GDM1 (cell line): ENCODE measurements around the gene GNG12.

ENCODE experiments used
- DNase-seq: peaks from one replicate; lab custom pipeline; 2025; lab: John Stamatoyannopoulos, UW

The GNG12 gene

DNA sequence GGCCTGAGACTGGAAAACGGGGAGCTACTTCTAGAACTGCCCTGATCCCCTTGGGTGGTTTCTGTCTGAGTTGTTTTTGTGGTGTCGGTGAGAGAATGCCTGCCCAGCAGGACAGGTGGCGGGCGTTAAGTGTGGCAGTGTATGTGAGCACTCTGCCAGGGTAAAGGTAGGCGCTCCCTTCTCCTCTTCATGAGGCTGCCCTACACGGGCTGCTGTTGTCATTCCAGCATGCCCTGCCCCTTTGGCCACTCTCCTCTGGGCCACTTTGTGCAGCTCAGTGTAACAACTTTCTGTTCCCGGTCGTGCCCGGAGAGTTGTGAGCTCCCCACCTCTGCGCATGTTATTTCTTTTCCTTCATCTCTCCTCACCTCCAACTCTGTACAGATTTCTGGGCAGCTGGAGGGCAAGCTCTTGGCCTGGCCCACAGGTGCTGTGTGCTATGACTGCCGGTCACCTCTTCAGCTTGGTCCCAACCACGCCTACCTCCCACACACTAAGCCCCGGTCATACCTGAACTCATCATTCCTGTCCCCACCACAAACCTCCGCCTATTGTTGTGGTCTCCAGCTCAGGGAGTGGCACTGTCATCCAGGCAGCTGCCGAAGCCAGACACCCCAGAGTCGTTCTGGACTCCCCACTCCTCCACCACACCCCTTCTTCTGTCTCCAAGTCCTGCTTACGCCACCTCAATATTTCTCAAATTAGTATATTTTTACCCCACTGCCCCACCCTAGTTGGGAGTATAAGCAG, 79.3 kb downstream of the GNG12 start:
- DNase-seq, result no peak

DNA sequence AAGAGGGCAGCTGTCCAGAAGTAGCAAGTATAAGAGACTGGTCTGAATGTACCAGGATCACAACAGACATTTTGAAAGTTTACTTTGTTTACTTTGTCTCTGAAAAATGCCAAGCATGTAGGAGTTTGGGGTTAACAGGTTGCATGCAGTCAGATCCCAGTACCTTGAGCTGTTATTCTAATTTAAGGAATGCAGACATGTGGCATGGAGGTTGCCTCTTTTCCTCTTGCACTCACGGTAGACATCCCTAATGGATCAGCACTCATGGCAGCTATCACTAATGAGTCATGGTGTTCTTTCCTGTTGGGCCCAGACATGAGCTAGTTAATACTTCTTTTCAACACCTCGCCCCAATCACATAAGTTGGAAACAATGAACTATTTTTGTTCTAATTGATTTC, 81.0 kb downstream of the GNG12 start:
- no peak for DNase-seq

DNA sequence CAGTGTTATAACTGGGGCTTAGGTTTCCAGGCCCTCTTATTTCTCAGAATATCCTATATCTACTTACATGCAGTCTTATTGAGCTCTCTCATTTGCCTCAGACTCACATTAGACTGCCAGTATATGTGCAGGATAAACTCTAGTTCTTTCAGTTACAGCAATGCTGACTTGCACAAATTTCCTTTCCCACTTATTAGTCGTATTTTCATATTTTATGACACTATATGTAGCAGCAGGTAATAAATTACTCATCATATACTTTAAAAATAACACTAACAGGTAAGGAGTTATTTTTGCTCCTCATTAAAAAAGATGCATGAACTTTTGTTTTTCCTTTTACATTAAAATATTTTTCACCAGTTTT, 82.6 kb downstream of the GNG12 start:
- DNase-seq, result no peak

DNA sequence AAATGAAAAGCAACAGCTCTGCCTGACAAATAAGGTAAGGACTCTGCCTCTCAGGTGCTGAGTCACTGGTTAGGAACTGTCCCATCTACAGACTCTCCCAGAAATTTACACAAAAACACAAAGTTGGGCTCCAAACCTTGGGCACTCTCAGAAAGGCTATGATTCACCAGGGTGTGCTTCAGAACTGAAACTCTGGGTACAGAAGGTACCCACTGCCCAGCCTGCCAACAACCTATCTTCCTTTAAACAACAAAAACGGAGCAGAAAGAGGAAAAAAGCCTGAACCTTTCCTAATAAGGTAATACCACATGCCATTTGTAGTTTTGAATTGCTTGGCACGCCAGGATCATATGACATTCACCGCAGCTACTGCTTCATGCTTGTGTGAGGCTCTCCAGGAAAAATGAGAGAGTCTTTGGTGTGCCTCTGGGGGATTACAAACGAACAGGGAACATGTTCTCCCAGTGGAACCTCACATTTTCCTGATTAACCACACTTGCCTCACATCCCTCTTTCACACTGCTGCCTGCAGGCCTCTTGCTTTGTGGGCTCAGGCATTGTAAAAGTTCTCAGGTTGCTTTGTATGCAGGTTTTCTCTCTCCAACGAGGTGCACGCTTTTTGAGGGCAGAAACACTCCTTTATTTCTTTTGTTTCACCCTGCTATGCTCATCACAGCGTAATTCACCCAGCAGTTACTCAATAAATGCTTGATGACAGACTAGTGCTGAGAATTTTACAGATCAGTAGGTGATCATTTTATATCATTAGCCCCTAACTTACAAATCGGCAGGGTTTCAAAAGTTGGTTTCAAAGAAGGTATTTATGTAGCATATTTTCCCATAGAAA, 83.2 kb downstream of the GNG12 start:
- DNase-seq, result peak; percentile 29

DNA sequence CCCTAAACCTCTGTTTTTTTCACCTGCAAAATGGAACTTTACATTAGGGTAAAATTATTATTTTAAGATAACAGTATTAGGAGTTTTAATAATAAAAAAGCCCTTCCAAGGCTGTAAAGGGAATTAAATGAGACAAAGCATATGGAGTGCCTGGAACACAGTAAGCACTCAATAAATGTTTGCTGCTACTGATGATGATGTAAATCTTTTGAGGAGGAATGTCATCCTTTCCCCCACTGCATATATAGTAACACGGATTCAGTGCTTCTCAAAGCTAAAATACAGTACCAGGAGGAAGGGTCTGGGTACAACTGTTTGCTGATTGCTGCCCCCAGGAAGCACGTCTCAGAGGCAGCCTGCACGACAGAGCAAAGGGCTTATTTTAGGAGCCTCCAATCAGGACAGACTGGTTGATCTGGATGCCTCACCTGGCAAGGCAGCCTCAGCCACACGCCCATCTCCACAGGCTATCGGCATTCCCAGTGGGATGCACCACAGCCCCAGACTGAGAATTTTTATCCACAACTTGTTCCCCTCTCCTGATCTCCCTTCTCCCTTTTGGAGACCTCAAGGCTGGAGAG, 83.9 kb downstream of the GNG12 start:
- no peak for DNase-seq

DNA sequence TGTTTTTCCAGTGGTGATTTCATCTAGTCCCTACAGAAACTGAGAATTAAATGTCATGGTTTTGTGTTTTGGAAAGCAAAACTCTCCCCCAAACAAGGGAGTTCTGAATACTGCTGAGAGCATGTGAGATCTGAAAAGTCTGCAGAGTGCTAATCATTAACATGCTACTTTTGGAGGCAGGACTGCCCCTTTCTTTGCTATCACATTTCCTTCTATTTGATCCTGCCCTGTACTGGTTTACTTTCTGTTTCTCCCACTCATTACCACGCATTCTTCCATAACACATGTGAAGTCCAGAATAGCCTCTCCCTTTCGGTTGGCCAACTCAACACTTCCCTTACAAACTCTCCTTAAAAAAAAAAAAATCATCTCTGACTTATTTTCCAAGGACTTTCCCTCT, 84.6 kb downstream of the GNG12 start:
- DNase-seq, result no peak

DNA sequence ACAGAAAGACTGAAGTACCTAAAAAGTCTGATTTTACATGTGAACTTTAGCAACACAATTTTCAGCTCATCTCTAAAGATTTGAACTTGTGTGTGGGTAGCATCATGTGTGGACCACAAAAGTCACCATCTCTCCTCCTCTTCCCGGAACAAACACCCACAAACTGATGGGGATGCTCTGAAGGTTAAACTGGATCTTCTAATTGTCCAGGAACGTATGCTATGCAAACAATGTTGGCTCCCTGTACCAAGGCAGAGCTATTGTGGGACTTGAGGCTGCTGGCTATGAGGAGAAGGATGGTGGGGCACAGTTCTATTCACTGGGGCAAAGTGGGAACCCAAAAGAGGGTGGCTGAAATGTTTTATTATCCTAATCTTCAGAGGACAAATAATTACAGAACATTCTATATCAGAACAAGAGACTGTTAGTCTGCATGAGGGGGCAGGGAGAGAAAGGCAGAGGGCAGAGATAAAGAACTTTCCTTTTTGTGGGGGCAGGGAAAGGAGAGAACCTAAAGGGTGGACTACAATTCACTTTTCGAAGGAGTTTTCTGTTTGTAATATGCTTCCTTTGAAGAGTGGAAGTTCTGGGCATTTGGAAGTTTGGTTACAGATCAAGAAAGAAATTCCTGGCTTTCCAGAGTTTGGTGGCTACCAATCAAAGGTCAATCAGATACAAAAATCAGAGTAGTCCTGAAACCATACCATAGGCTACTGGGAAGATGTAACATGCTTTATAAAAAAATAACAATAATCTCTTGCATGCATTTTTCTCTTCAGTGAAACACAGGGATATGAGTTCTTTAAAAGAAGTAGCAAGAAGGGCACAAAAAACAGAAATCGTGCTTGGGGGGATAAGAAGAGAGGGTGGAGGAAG, 85.4 kb downstream of the GNG12 start:
- no peak for DNase-seq

DNA sequence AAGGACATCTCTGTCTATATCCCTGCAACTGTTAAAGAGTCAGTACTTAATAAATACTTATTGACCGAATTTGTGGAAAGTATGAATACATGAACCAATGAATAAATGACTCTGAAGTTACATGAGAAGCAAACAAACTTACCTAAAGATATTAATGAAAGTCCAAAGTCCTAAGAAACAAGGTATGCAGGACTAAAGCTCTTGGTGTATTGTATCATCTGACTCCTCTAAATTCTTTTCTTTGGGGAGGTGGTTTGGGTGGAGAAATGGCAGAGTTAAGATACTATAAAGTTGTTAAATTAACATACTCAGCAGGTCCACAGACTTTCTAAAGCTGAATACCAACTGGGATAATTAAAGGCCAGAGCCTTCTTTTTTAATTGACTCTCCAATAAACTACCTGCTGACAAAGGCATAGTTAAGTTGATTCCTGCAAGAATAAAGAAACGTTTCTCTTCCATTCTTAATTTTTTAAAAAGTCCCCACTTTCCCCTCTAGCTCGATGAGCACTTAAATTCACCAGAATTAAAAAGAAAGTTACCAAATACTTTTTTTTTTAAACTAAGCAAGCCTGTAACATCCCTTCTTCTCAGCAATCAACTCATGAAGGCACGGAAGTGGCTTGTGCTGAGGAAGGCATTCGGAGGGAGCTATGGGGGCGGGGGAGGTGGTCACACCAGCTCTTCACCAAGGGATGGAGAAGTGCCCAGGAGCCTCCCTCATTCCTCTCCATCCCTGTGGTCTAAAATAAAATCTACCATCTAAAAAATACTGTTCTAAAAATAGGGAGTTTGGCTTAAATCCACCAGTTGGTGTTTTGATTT, 87.2 kb downstream of the GNG12 start:
- peak; percentile 47 for DNase-seq

DNA sequence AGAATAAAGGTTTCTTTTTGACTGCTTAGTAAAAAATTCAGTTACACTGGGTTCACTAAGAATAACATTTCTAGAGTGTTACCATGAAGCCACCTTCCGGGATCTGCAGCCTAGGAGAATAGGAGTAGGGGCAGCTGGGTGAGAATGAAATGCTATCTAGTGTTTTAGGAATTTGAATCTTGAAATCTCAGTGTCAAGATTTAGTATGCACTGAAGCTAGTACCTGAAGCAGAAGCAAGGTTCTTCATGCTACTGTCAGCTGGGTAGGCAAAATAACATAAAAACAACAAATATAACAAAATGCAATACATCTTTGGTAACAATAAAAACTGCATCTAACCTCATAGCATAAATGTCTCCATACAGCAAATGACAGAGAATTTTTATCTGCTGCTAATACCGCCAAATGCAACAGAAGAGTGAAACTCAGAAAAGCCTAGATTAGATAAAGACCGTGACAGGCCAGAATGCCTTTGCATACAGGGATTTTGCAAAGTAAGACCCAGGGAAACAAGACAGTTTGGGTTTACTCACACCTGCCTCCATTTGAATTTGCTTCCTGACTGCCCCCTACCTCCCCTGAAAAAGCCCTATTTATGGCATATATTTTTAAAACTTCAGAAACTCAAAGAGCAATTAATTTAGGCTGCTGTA, 90.1 kb downstream of the GNG12 start:
- no peak for DNase-seq

DNA sequence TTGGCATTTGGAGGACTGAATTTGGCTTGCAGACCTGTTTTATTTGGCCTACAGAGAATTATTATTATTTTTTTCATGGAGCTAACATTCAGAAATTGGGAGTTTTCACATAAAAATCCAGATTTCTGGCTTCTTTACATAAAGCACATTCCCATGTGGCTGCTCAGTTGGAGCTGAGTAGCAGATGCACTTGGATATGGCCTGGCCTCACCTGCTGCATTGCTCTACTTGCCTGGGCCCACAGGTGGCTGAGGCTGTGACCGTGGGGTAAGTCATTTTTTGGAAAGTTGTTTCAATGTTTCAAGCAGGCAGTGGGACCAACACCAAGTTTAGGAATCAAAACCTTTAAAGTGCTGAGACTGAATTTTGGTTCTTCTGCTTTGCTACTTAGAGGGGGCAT, 91.5 kb downstream of the GNG12 start:
- no peak for DNase-seq

DNA sequence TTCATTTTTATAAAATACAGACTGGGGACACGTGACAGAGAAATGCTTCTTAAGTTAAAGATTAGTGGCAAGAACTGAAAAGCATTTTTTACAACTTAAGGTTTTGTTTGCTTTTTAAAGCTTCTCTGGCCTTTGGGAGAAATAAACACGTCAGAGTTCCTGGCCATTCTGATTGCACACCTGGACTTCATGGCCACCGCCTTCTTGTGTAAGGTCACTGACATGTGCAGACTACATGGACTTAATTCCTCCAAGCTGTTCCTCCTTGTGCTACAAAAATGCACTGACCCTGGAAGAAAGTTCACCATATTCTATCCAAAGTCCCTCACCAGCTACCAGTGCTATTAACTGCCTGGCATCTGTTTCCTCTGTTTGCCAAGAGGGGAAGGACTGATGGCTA, 92.1 kb downstream of the GNG12 start:
- peak; percentile 35 for DNase-seq

DNA sequence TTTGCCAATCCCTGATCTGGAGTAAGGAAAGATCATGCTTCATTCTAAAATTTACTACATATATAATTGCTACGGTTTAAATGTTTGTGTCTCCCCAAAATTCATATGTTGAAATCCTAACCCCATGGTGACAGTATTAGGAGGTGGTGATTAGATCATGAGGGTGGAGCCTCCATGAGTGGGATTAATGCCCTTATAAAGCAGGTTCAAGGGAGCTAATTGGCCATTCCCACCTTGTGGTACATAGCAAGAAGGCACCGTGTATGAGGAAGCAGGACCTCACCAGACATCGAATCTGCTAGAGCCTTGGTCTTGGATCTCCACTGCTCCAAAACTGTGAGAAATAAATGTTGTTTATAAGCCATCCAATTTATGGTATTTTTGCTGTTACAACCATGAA, 92.7 kb downstream of the GNG12 start:
- no peak for DNase-seq

DNA sequence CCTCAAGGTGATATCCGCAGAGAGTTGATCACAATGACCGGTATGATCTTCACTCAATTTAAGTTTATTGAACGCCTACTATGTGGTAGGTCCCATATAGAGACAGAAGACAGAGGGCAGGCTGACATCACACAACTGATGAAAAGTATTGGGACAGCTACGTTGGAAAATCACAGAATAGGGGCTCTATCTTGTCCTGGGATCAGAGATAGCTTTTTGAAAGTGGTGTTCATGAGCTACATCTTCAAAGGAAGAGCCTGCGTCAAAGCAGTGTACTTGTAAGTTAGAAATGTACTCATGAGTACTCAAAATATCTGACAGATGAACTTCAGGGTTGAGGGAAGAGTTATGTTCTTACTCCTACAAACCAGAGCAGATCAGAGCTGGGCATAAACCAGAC, 93.9 kb downstream of the GNG12 start:
- DNase-seq, result no peak

DNA sequence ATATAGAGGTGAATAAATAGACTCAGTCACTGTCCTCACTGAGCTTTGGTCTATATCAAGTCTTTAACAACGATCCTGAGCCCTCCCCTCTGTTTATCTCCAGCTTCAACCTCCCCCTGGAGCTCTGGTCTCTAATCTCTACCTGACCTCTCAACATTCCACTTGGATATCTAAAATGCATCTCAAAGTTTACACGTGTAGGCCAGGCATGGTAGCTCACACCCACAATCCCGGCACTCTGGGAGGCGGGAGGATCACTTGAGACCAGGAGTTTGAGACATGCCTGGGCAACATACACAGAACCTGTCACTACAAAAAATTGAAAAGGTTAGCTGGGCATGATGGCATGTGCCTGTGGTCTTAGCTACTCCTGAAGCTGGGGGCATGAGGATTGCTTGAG, 94.9 kb downstream of the GNG12 start:
- no peak for DNase-seq

DNA sequence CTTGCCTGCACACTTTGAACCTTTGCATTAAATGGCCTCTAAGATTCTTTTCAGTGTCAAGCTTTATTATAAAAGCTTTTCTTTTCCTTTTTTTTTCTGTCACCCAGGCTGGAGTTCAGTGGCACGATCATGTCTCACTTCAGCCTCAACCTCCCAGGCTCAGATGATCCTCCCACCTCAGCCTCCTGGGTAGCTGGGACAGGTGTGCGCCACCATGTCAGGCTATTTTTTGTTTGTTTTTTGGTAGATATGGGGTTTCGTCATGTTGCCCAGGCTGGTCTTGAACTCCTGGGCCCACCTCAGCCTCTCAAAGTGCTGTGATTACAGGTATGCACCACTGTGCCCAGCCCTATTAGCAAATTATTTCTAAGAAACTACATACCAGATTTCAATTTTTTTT, 95.4 kb downstream of the GNG12 start:
- DNase-seq, result no peak

DNA sequence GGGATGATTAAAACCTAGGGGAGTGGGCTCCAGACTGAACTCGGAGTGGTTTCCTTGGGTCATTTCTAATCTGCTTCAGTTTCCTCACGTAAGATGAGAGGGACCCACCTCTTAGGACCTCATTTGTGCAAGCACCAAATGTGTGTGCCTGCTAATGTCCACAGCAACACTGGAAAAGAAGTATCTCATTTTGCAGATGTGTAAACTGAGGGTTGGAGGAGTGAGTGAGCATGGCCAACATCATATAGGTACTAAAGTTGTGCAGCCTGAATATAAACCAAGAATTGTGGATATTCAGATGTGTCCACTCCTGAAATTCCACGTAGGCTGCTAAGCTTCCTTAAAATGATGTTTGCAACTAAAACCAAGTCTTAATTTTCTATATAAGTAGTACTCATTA, 96.5 kb downstream of the GNG12 start:
- no peak for DNase-seq

DNA sequence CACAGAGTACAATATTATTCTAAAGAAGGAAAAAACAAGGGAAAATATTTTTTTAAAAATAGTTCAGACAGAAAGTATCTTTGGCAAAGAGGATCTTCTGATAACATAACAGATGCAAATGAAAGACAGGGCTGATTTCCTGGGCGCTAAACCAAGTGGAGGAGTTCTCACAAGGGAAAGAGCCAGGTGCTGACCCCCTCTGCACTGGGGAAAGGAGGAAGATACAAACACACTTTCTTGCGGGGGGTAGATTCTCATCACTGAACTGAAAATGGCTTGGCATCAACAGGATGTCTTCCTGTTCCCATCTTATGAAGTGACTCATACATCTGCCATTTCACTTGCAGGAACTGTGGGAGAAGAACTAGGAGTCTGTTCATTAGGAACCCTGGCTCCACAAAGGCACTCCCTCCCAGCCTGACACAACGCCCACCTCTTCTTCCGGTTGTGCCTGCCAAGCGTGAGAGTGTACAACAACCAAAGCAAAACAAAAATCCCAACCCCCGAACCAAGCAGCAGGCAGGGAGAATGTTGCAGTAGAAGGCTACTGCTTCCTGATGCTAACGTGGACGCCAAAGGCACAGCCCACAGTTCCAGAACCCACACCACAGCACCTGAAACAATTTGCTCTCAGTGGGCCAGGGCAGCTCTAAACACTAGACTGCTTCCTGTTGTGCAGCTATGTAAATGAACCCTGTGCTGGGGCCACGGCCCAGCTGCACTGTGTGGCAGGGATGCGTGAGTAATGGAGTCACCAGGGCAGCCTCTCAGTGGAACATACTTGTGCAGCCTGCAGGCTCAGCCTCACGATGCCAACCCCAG, 97.2 kb downstream of the GNG12 start:
- DNase-seq, result no peak

DNA sequence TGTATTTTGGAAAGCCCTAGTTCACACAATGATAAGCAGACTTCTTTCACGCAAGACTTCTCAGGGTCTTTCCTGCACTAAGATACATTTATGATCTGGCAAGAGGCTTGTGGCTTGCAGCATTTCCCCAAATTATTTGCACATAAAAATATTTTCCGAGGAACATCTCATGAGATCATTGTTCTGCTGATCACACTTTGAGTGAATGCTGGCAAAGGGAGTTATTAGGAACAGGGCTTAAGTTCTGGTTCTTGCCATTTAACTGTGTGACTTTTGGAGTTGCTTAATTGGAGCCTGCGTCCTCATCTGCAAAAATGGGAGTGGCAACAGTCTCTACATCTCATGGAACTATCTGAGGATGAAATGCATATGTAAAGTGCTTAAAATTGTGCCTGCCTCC, 98.1 kb downstream of the GNG12 start:
- DNase-seq, result no peak

DNA sequence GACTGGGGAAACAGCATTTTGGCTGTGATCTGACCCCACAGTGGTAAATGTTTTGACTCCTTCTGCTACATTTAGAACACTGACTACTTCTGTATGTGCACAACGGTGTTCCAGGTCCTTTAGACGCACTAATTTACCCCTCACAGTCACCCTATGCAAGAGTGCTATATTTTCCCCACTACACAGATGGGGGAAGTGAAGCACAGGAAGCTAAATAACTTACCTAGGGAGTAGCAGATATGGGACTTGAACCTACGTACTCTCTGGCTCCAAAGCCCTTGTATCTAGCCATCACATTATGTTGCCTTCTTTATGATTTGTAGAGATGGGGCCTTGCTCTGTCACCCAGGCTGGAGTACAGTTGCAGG, 99.0 kb downstream of the GNG12 start:
- no peak for DNase-seq

DNA sequence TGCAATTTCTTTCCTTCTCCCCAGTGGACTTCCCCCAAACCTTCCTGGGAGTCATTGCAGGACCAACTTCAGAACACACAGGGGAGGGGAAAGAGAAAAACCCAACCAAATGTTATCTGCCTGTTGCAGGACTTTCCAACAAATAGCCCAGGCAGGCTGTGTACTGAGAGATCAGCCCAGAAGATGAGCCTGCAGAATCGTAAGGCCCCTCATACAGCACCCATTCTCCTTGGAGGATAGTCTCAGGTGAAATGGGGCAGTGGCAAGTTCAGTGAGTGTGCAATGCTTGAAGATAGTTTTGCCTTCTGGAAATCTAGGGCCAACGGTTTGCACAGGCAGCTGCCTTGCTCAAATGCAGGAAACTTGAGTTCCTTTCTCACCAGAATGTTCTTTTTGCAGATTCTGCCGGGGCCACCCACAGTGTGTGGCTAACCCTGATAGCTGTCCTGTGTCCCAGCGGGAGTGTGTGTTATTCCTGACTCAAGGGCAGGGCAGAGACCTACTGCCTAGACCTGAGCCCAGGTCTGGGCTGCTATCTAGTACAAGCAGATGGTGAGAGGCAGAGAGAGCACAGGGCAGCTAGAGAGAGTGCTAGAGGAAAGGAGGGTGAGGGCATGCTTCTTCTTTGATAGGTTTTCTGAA, 99.5 kb downstream of the GNG12 start:
- DNase-seq, result peak; percentile 58
